Fibroblast of mammary gland (primary cell): ENCODE data around the gene BBOX1.
A peak's percentile ranks its signal among the peaks of the same experiment; 100 is the strongest.

ENCODE experiments used
- DNase-seq: peaks from one replicate; pipeline ENCODE4 v3.0.0-alpha.2; 2010; ENCODE audit warnings: low read depth
- H3K4me3 ChIP-seq: 2 replicates; pipeline ENCODE4 v1.5.1; 2011; ENCODE audit warnings: low read depth, mild to moderate bottlenecking, low read length, moderate library complexity; ENCODE audit not compliant: control insufficient read depth
- TF ChIP-seq, protein P1 (sequence below): conservative IDR thresholded peaks from 2 replicates; pipeline ENCODE4 v1.5.1; 2011; ENCODE audit warnings: low read depth, low read length, inconsistent platforms; ENCODE audit not compliant: control insufficient read depth, insufficient read depth

BBOX1 gene

GRCh38 chr11:27025957-27026733 lies 14.5 kb upstream of the BBOX1 start:
- TF ChIP-seq, protein P1, sequence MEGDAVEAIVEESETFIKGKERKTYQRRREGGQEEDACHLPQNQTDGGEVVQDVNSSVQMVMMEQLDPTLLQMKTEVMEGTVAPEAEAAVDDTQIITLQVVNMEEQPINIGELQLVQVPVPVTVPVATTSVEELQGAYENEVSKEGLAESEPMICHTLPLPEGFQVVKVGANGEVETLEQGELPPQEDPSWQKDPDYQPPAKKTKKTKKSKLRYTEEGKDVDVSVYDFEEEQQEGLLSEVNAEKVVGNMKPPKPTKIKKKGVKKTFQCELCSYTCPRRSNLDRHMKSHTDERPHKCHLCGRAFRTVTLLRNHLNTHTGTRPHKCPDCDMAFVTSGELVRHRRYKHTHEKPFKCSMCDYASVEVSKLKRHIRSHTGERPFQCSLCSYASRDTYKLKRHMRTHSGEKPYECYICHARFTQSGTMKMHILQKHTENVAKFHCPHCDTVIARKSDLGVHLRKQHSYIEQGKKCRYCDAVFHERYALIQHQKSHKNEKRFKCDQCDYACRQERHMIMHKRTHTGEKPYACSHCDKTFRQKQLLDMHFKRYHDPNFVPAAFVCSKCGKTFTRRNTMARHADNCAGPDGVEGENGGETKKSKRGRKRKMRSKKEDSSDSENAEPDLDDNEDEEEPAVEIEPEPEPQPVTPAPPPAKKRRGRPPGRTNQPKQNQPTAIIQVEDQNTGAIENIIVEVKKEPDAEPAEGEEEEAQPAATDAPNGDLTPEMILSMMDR, result no peak
- no peak for DNase-seq

GRCh38 chr11:27028561-27028965 lies 12.1 kb upstream of the BBOX1 start:
- H3K4me3 ChIP-seq, result no peak overlapping the region
- DNase-seq, result peak; percentile 62
- TF ChIP-seq, protein P1, result no peak

More at GRCh38 chr11:27025957-27026733, 14.5 kb upstream of the BBOX1 start:
- H3K4me3 ChIP-seq, result no peak overlapping the region

DNA sequence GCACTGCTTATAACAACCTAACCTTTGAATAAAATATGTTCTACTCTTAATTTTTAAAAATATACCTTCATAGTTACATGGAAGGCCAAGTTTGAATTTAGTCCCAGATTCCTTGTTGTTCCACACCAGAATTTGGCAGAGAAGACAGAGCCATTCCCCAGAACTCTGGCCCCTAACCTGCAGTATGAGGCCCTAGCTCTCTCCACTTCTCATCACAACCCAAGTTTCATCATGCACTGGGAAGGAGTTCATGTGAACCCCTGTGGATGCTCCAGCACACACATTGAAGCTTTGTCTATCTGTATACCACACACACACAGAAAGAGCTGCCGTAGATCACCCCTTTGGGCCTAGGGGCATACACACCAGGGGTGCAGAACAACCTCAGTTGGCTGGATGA lies 10.6 kb upstream of the BBOX1 start:
- DNase-seq, result no peak
- no peak overlapping the region for H3K4me3 ChIP-seq
- TF ChIP-seq, protein P1, result no peak

- no peak for DNase-seq
- TF ChIP-seq, protein P1, result no peak
- H3K4me3 ChIP-seq, result no peak overlapping the region
Measured at GRCh38 chr11:27031754-27032153, 8.9 kb upstream of the BBOX1 start.

- TF ChIP-seq, protein P1, result no peak
- no peak for DNase-seq
- H3K4me3 ChIP-seq, result no peak overlapping the region
Measured at GRCh38 chr11:27039873-27040272, 742 bp upstream of the BBOX1 start.

DNA sequence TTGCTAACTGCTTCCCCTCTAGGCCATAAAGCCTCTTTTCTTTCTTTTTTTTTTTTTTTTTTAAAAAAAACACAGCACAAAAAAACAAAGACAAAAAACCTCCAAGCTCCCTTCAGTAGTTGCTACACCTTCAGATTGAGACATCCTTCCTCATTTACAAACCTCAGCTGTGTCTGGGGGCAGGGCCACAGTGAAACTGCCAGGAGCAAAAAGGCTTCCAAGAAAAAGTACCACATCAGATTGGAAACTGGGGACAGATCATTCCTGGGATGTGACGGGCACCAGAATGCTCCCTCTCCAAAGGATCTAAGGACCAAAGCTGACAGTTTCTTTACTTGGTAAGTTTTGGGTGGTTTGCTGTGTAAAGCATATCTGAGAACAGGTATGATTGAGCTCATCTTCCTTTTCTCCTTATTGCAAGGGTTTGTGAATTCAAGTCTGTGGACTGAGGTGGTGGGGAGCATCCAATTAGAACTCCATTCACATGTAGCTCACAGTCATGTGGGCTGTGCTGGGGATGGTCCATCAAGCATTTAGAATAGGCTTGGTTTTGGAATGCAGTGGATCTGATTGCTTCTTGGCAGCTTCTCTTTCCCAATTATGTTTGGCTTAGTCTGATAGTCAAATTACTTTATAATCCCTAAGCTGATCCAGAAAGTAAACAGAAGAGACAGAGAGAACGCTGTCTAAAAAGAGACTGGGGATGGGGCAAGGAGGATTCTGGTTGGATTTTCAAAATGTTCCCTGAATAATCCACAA lies 705 bp downstream of the BBOX1 start:
- DNase-seq, result no peak
- H3K4me3 ChIP-seq, result no peak overlapping the region
- TF ChIP-seq, protein P1, result no peak
